Ovary (tissue), 9 donors: Measurements from ENCODE around the gene OLFM1. TPM values are rescaled to one million over a fixed set of nuclear protein-coding genes. Genes with fewer than 3 reads are reported as not detected.

Experiments used
- DNase-seq, 5 donors: peaks; one replicate each; pipeline ENCODE4 v3.0.0-alpha.2; 2019 to 2020
- H3K27ac ChIP-seq, 2 donors: fragments of 200-600 bp; one replicate each; pipeline versions ENCODE4 v1.5.1 to v1.8.0; 2019 to 2022
- H3K27me3 ChIP-seq: fragments of 200-600 bp; one replicate; pipeline ENCODE4 v1.8.0; 2022
- H3K36me3 ChIP-seq: fragments of 200-600 bp; sonication (generic); one replicate; pipeline ENCODE4 v1.5.1; 2019
- H3K4me1 ChIP-seq: one replicate; pipeline ENCODE4 v1.8.1; 2013; ENCODE audit warnings: mild to moderate bottlenecking, moderate library complexity; ENCODE audit not compliant: insufficient read depth
- H3K4me3 ChIP-seq: fragments of 200-600 bp; sonication (generic); one replicate; pipeline ENCODE4 v1.5.1; 2017
- H3K9me3 ChIP-seq, 2 donors: fragments of 200-600 bp in 1 of 2; sonication (generic) in 1 of 2; one replicate each; pipeline versions ENCODE4 v1.5.1 to v1.8.1; 2013 to 2019; ENCODE audit warnings: mild to moderate bottlenecking in 1 of 2, moderate library complexity in 1 of 2
- EP300 ChIP-seq: sonication (generic); formaldehyde crosslinking; IDR thresholded peaks from one replicate; pipeline ENCODE4 v1.6.1; 2017; ENCODE audit warnings: antibody characterized with exemption
- POLR2A ChIP-seq: fragments of 450-650 bp; IDR thresholded peaks from one replicate; pipeline ENCODE4 v1.6.1; 2017; ENCODE audit warnings: antibody characterized with exemption, mild to moderate bottlenecking, moderate library complexity
- WGBS, 3 donors: extraction: QIAGEN DNeasy Blood & Tissue Kit in 1 of 3; methylation state at CpG; one replicate each; pipeline versions ENCODE4 v1.1.5 to v1.1.7; 2013 to 2017; 5-methylcytosine and 5-hydroxymethylcytosine counted together
- intact Hi-C, 4 donors: fragments of 100-400 bp; cut with DNase I; formaldehyde crosslinking; loops; one replicate each; pipeline versions ENCODE4 v1.11.0 to v1.15.1; 2022 to 2023
- polyA plus RNA-seq, 2 donors: library from polyadenylated mRNA; stranded (reverse); fragments of 200-250 nt in 1 of 2; fragments of 350-450 nt in 1 of 2; fragmentation: Illumina TruSeq in 1 of 2; extraction: RNeasy Lipid Tissue Mini Kit (QIAGEN cat#74804) in 1 of 2; gene quantifications; one replicate each; pipeline ENCODE4 v1.2.3, GENCODE V29; 2013 to 2014
- total RNA-seq, 7 donors: library from RNA; depleted of rRNA in 2 of 7; stranded (reverse); fragments of >200 nt in 2 of 7; fragmentation: NEBNext Ultra II Directional in 3 of 7; extraction: Animal tissue kit (Norgen Biotek cat#: 25700) in 3 of 7; gene quantifications; one replicate each; pipeline versions ENCODE4 v1.1.0 to v1.2.4, GENCODE V29; 2016 to 2023
- TF ChIP-seq, protein P1 (sequence below), 3 donors: fragments of 450-650 bp in 2 of 3; fragments of 200-600 bp in 1 of 3; IDR thresholded peaks; one replicate each; pipeline versions ENCODE4 v1.5.1 to v1.8.0; 2016 to 2022; ENCODE audit warnings: antibody characterized with exemption in 3 of 3, mild to moderate bottlenecking in 1 of 3
- donor health status: DM: no; HTN: no; CAD: no; lungs with moderate emphysema.
- donor health status: DM: no; HTN: no; CAD: no.
- donor health status: Bipolar disorder and iron deficiency.
- donor health status: DM: yes; HTN: yes; CAD: no.
- donor health status: DM: no; HTN: no; CAD: no.
- donor health status: DM: yes; HTN: yes; CAD: no.

Gene OLFM1
- total and polyA plus RNA-seq, 9 donors, result 6.5 to 40.0 (median 19.9) TPM

DNA sequence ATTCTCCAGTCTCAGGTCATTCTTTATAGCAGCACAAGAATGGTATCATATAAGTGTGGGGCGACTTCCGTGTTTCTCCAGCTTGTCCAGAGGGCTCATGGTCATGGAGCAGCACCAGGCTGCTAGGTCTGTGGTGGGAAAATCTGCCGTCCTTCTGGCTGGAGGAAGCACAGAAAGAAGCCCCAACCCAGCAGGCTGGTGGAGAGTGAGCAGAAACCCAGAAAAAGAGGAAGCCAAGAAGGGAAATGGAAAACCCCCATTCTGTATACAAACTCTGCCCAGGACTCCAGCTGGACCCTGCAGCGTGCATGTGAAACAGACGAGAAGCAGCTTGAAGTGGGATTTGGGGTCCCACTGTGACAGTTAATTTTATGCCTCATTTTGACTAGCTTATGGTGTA, 34.3 kb upstream of the OLFM1 start:
- no peaks in the 10 kb centered on the region for H3K4me1 ChIP-seq
- TF ChIP-seq EP300 (no peak), POLR2A (no peak)
- TF ChIP-seq, protein P1, sequence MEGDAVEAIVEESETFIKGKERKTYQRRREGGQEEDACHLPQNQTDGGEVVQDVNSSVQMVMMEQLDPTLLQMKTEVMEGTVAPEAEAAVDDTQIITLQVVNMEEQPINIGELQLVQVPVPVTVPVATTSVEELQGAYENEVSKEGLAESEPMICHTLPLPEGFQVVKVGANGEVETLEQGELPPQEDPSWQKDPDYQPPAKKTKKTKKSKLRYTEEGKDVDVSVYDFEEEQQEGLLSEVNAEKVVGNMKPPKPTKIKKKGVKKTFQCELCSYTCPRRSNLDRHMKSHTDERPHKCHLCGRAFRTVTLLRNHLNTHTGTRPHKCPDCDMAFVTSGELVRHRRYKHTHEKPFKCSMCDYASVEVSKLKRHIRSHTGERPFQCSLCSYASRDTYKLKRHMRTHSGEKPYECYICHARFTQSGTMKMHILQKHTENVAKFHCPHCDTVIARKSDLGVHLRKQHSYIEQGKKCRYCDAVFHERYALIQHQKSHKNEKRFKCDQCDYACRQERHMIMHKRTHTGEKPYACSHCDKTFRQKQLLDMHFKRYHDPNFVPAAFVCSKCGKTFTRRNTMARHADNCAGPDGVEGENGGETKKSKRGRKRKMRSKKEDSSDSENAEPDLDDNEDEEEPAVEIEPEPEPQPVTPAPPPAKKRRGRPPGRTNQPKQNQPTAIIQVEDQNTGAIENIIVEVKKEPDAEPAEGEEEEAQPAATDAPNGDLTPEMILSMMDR (IDR thresholded peaks at IDR 0.05), result no peak
- WGBS, 3 donors, result 86 to 90% (median 88%) methylated on average over 5 of the region's 5 CpGs
- no peak overlapping the region for H3K27ac ChIP-seq
- DNase-seq, result no peak
- no peaks in the 10 kb centered on the region for H3K9me3 ChIP-seq
- no peaks in the 10 kb centered on the region for H3K27me3 ChIP-seq
- intact Hi-C loops, result no loop called here
- no peaks in the 10 kb centered on the region for H3K36me3 ChIP-seq
- no peak overlapping the region for H3K4me3 ChIP-seq

DNA sequence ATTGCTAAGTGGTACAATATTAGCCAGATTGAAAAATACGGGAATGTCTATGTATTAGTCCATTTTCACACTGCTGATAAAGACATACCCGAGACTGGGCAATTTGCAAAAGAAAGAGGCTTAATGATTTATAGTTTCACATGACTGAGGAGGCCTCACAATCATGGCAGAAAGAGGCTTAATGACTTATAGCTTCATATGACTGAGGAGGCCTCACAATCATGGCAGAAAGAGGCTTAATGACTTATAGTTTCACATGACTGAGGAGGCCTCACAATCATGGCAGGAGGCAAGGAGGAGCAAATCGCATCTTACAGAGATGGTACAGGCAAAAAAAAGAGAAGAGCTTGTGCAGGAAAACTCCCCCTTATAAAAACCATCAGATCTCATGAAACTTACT, 32.3 kb upstream of the OLFM1 start:
- Histone ChIP-seq H3K9me3 (no peaks in the 10 kb centered on the region), H3K27me3 (no peaks in the 10 kb centered on the region), H3K4me1 (no peaks in the 10 kb centered on the region), H3K27ac (no peak overlapping the region), H3K36me3 (no peaks in the 10 kb centered on the region), H3K4me3 (no peak overlapping the region)
- TF ChIP-seq, protein P1 (IDR thresholded peaks at IDR 0.05), result no peak
- TF ChIP-seq EP300, result no peak
- TF ChIP-seq POLR2A, result no peak
- DNase-seq, result no peak
- intact Hi-C loops, result no loop called here
- whole genome bisulfite sequencing, 3 donors, result 41 to 43% (median 41%) methylated on average over 3 of the region's 3 CpGs

DNA sequence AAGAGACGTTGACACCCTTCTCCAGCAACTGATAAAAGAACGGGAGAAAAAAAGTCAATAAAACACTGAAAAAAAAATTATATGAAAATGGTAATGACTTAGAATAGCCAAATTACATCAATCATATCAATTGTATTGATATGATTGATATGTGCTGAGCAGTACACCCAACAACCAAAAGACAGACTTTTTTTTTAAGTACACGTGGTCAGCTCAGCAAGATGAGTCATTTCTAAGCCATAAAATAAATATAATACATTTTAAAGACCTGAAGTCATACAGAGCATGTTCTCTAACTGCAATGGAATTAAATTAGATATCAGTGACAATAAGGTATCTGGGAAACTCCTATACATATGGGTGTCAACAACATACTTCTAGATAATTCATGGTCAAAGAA, 30.9 kb upstream of the OLFM1 start:
- H3K27me3 ChIP-seq, result no peaks in the 10 kb centered on the region
- no peaks in the 10 kb centered on the region for H3K9me3 ChIP-seq
- TF ChIP-seq EP300 (no peak), POLR2A (no peak)
- TF ChIP-seq, protein P1 (IDR thresholded peaks at IDR 0.05), result no peak
- no peak for DNase-seq
- intact Hi-C loops, result no loop called here
- H3K36me3 ChIP-seq, result no peaks in the 10 kb centered on the region
- no peak overlapping the region for H3K4me3 ChIP-seq
- 37 to 54% (median 53%) methylated on average over 3 of the region's 3 CpGs for WGBS, 3 donors
- H3K4me1 ChIP-seq, result no peaks in the 10 kb centered on the region
- H3K27ac ChIP-seq, result no peak overlapping the region

DNA sequence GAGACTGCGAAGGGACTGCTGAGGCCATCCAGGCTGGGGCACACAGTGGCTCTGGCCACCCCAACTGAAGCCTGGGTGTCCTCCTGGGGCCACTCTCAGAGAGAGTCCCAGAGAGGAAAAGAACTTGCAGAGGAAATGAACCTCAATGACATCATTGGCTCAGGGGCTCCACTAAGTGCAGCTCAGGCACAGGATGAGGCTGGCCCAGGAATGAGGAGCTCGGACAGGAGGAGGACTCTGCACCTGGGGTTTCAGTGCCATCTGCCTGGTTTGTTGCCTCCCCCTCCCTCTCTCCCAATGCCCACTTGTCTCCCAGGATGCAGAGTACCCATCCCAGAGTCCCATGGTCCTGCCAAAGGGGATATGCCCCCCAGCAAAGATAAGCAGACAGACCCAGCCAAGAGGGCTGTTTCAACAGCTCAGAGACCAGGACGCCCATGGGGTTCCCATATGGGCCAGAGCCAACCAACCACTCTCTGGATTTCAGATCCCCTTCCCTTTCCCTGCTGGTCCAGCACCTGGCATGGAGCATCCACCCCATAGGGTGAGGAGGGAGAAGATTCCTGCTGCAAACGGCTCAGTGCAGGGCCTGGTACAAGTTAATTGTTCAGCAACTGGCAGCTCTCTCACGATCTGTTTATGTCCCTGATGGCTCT, 26.9 kb upstream of the OLFM1 start:
- TF ChIP-seq POLR2A (no peak), EP300 (no peak)
- TF ChIP-seq, protein P1 (IDR thresholded peaks at IDR 0.05), result no peak
- WGBS, 3 donors, result 44 to 48% (median 47%) methylated on average over 4 to 5 of the region's 5 CpGs
- Histone ChIP-seq H3K27me3 (no peaks in the 10 kb centered on the region), H3K36me3 (no peaks in the 10 kb centered on the region), H3K4me3 (no peak overlapping the region), H3K27ac (no peak overlapping the region), H3K9me3 (no peaks in the 10 kb centered on the region), H3K4me1 (no peaks in the 10 kb centered on the region)
- peak in 1 of 5 donors; percentile 6 for DNase-seq
- intact Hi-C loops, result no loop called here
